Measurements from ENCODE around the gene MAPKBP1. TPM values are rescaled to one million over a fixed set of nuclear protein-coding genes. Genes with fewer than 3 reads are reported as not detected.
A peak's percentile ranks its signal among the peaks of the same experiment; 100 is the strongest.

The MAPKBP1 gene
- total RNA-seq, 2 experiments from 2014 or later = 16.6 to 17.2 TPM

GRCh38 chr15:41775651-41776050, 1.4 kb downstream of the MAPKBP1 start:
- peaks cover 69% of the 10 kb centered on the region for H3K4me1 Mint-ChIP-seq (ENCODE audit: low read depth)
- intact Hi-C loops (cut with micrococcal nuclease) = no loop called here

GRCh38 chr15:41777421-41777973, 3.2 kb downstream of the MAPKBP1 start:
- H3K27ac Mint-ChIP-seq = no peak overlapping the region
- no peak for TF ChIP-seq CTCF (IDR thresholded peaks at IDR 0.05)
- ChIA-PET POLR2A (interaction anchor here (0.7 to 1.3 kb wide), 3 partner anchors 12 to 99 kb away, joined by 3 to 4 read pairs (median 3); no protein-coding TSS in a partner anchor), CTCF (interaction anchor here (0.7 to 11.0 kb wide), 9 partner anchors 9 to 220 kb away, joined by 3 to 337 read pairs (median 4); no protein-coding TSS in a partner anchor)
- DNase-seq (no peak), ATAC-seq (no peak)
- intact Hi-C loops (cut with micrococcal nuclease) = no loop called here
- H3K4me3 Mint-ChIP-seq = no peak overlapping the region
- peaks cover 72% of the 10 kb centered on the region for H3K4me1 Mint-ChIP-seq (ENCODE audit: low read depth)
- H3K27me3 Mint-ChIP-seq = no peaks in the 10 kb centered on the region
- peaks cover 1% of the 10 kb centered on the region for H3K36me3 Mint-ChIP-seq (ENCODE audit: low read depth)
- H3K9me3 Mint-ChIP-seq = no peaks in the 10 kb centered on the region

More at GRCh38 chr15:41775651-41776050, 1.4 kb downstream of the MAPKBP1 start:
- ATAC-seq (no peak), DNase-seq (no peak)
- TF ChIP-seq CTCF (IDR thresholded peaks at IDR 0.05) = no peak
- Mint-ChIP-seq H3K27ac (no peak overlapping the region), H3K4me3 (peak overlapping the region; percentile 91), H3K36me3 (ENCODE audit: low read depth) (peaks cover 1% of the 10 kb centered on the region), H3K9me3 (no peaks in the 10 kb centered on the region), H3K27me3 (no peaks in the 10 kb centered on the region)
- ChIA-PET POLR2A (interaction anchor here (0.7 to 3.9 kb wide), 4 partner anchors 25 to 74 kb away, joined by 3 to 29 read pairs (median 5); no protein-coding TSS in a partner anchor), CTCF (interaction anchor here (1.2 to 11.0 kb wide), 3 partner anchors 9 to 31 kb away, joined by 6 to 337 read pairs (median 44); no protein-coding TSS in a partner anchor)

GRCh38 chr15:41778521-41778920, 4.2 kb downstream of the MAPKBP1 start:
- H3K4me3 Mint-ChIP-seq = no peak overlapping the region
- no peaks in the 10 kb centered on the region for H3K27me3 Mint-ChIP-seq
- no peak for DNase-seq
- POLR2A ChIA-PET = interaction anchor here (0.5 to 1.3 kb wide), 4 partner anchors 11 to 25 kb away, joined by 3 to 6 read pairs (median 4); no protein-coding TSS in a partner anchor
- peak overlapping the region; percentile 50 for H3K27ac Mint-ChIP-seq
- intact Hi-C loops (cut with micrococcal nuclease) = no loop called here
- CTCF ChIA-PET = interaction anchor here (0.8 to 11.0 kb wide), 9 partner anchors 8 to 221 kb away, joined by 3 to 337 read pairs (median 4); no protein-coding TSS in a partner anchor
- no peak for ATAC-seq
- no peak for TF ChIP-seq CTCF (IDR thresholded peaks at IDR 0.05)
- H3K36me3 Mint-ChIP-seq (ENCODE audit: low read depth) = peaks cover 1% of the 10 kb centered on the region
- H3K9me3 Mint-ChIP-seq = no peaks in the 10 kb centered on the region
- H3K4me1 Mint-ChIP-seq (ENCODE audit: low read depth) = peaks cover 68% of the 10 kb centered on the region

- H3K4me3 Mint-ChIP-seq = no peak overlapping the region
These were observed 5.4 kb downstream of the MAPKBP1 start for GRCh38 chr15:41779662-41780157.

More at GRCh38 chr15:41779662-41780157, 5.4 kb downstream of the MAPKBP1 start:
- no peak for TF ChIP-seq CTCF (IDR thresholded peaks at IDR 0.05)
- Mint-ChIP-seq H3K27me3 (no peaks in the 10 kb centered on the region), H3K36me3 (ENCODE audit: low read depth) (peaks cover 6% of the 10 kb centered on the region), H3K9me3 (no peaks in the 10 kb centered on the region), H3K27ac (peak overlapping the region; percentile 63), H3K4me1 (ENCODE audit: low read depth) (peaks cover 64% of the 10 kb centered on the region)
- CTCF ChIA-PET = interaction anchor here (1.6 to 11.0 kb wide), 2 partner anchors 8 to 27 kb away, joined by 3 to 337 read pairs; no protein-coding TSS in a partner anchor
- intact Hi-C loops (cut with micrococcal nuclease) = no loop called here
- ATAC-seq = peak; percentile 37
- no peak for DNase-seq
- POLR2A ChIA-PET = interaction anchor here (1.1 kb wide), 1 partner anchor 13 kb away, joined by 6 read pairs; no protein-coding TSS in a partner anchor
